WTC11 (cell line): Measurements from ENCODE around the gene ADAM33. TPM values are rescaled to one million over a fixed set of nuclear protein-coding genes. Genes with fewer than 3 reads are reported as not detected.

Source experiments
- ATAC-seq: fragments of 200-7000 bp; cut with Tn5 transposase; 2 replicates; pipeline ENCODE4 v1.10.0; 2021; ENCODE audit warnings: mild to moderate bottlenecking, moderate library complexity
- CTCF ChIA-PET: fragments of 300-600 bp; sonication (Branson Sonifier 250); formaldehyde crosslinking; loops from one replicate; lab custom pipeline; 2021; ENCODE audit warnings: antibody characterized with exemption; lab: Charles Lee
- POLR2A ChIA-PET: fragments of 350-600 bp; sonication (Branson Sonifier 250); formaldehyde crosslinking; loops from one replicate; lab custom pipeline; 2021; ENCODE audit warnings: antibody characterized with exemption; lab: Charles Lee
- DNase-seq: peaks from one replicate; pipeline ENCODE4 v3.0.0; 2021; ENCODE audit warnings: low spot score
- H3K27ac Mint-ChIP-seq: 2 replicates; pipeline ENCODE4 v1.8.0; 2021; ENCODE audit warnings: mixed read lengths
- H3K27me3 Mint-ChIP-seq: 2 replicates; pipeline ENCODE4 v1.8.0; 2021; ENCODE audit warnings: low read depth, mild to moderate bottlenecking, moderate library complexity, mixed read lengths
- H3K36me3 Mint-ChIP-seq: 2 replicates; pipeline ENCODE4 v1.8.0; 2021; ENCODE audit warnings: mixed read lengths
- H3K4me1 Mint-ChIP-seq: 2 replicates; pipeline ENCODE4 v1.8.0; 2022; ENCODE audit warnings: mixed read lengths
- H3K4me3 Mint-ChIP-seq: 2 replicates; pipeline ENCODE4 v1.8.0; 2021; ENCODE audit warnings: mild to moderate bottlenecking, moderate library complexity, mixed read lengths
- H3K9me3 Mint-ChIP-seq: 2 replicates; pipeline ENCODE4 v1.8.0; 2021; ENCODE audit warnings: mixed read lengths
- ATF1 ChIP-seq: sonication (generic); formaldehyde crosslinking; IDR thresholded peaks from 2 replicates; pipeline ENCODE4 v1.8.1; 2023; ENCODE audit warnings: mild to moderate bottlenecking, moderate library complexity, missing genetic modification reagents
- EMX1 ChIP-seq: fragments of 250-450 bp; sonication (Bioruptor Pico); IDR thresholded peaks from 2 replicates; pipeline ENCODE4 v1.8.0; 2021; ENCODE audit warnings: mild to moderate bottlenecking
- FOXJ3 ChIP-seq: sonication (generic); formaldehyde crosslinking; IDR thresholded peaks from 2 replicates; pipeline ENCODE4 v1.9.0; 2021; ENCODE audit warnings: missing genetic modification reagents, mild to moderate bottlenecking, borderline replicate concordance
- GABPB1 ChIP-seq: sonication (generic); formaldehyde crosslinking; IDR thresholded peaks from 2 replicates; pipeline ENCODE4 v1.8.1; 2023; ENCODE audit warnings: mild to moderate bottlenecking, missing genetic modification reagents
- IRF2 ChIP-seq: sonication (generic); formaldehyde crosslinking; IDR thresholded peaks from 2 replicates; pipeline ENCODE4 v1.8.0; 2022; ENCODE audit warnings: low read depth, missing genetic modification reagents, borderline replicate concordance
- JAZF1 ChIP-seq: fragments of 250-450 bp; sonication (Bioruptor Pico); IDR thresholded peaks from 2 replicates; pipeline ENCODE4 v1.9.0; 2021; ENCODE audit warnings: moderate library complexity, mild to moderate bottlenecking, inconsistent platforms
- JUN ChIP-seq: sonication (generic); formaldehyde crosslinking; IDR thresholded peaks from 2 replicates; pipeline ENCODE4 v1.8.0; 2023; ENCODE audit warnings: mild to moderate bottlenecking, missing genetic modification reagents
- MXD4 ChIP-seq: fragments of 250-450 bp; sonication (Bioruptor Pico); IDR thresholded peaks from 2 replicates; pipeline ENCODE4 v1.8.0; 2021; ENCODE audit warnings: mild to moderate bottlenecking, moderate library complexity, borderline replicate concordance
- NFE2L1 ChIP-seq: sonication (generic); formaldehyde crosslinking; IDR thresholded peaks from 2 replicates; pipeline ENCODE4 v1.8.1; 2023; ENCODE audit warnings: missing genetic modification reagents
- NR1H2 ChIP-seq: sonication (generic); formaldehyde crosslinking; IDR thresholded peaks from 2 replicates; pipeline ENCODE4 v1.9.0; 2021; ENCODE audit warnings: mild to moderate bottlenecking, moderate library complexity, missing genetic modification reagents
- NR2C2 ChIP-seq: sonication (generic); formaldehyde crosslinking; IDR thresholded peaks from 2 replicates; pipeline ENCODE4 v1.8.0; 2022; ENCODE audit warnings: mild to moderate bottlenecking, missing genetic modification reagents
- PRRX2 ChIP-seq: fragments of 250-450 bp; sonication (Bioruptor Pico); IDR thresholded peaks from 2 replicates; pipeline ENCODE4 v1.8.0; 2021; ENCODE audit warnings: mild to moderate bottlenecking
- SMAD4 ChIP-seq: sonication (generic); formaldehyde crosslinking; IDR thresholded peaks from 2 replicates; pipeline ENCODE4 v1.8.0; 2022; ENCODE audit warnings: mild to moderate bottlenecking, missing genetic modification reagents
- SOX15 ChIP-seq: fragments of 250-450 bp; sonication (Bioruptor Pico); IDR thresholded peaks from 2 replicates; pipeline ENCODE4 v1.9.0; 2021; ENCODE audit warnings: mild to moderate bottlenecking
- ZNF671 ChIP-seq: fragments of 250-450 bp; sonication (Bioruptor Pico); IDR thresholded peaks from 2 replicates; pipeline ENCODE4 v1.8.0; 2021; ENCODE audit warnings: mild to moderate bottlenecking
- total RNA-seq: library from RNA; stranded (reverse); gene quantifications from 3 replicates; pipeline ENCODE4 v1.2.3, GENCODE V29; 2021
- TF ChIP-seq, protein P1 (sequence below): sonication (generic); formaldehyde crosslinking; IDR thresholded peaks from 2 replicates; pipeline ENCODE4 v1.8.1; 2022; ENCODE audit warnings: mild to moderate bottlenecking, moderate library complexity, missing genetic modification reagents
- TF ChIP-seq, protein P2 (sequence below): fragments of 250-450 bp; sonication (Bioruptor Pico); IDR thresholded peaks from 2 replicates; pipeline ENCODE4 v1.9.0; 2021; ENCODE audit warnings: mild to moderate bottlenecking, borderline replicate concordance
- TF ChIP-seq, protein P3 (sequence below): sonication (generic); formaldehyde crosslinking; conservative IDR thresholded peaks from 2 replicates; pipeline ENCODE4 v1.8.1; 2022; ENCODE audit warnings: mild to moderate bottlenecking, missing genetic modification reagents
- TF ChIP-seq, protein P4 (sequence below): sonication (generic); formaldehyde crosslinking; IDR thresholded peaks from 2 replicates; pipeline ENCODE4 v1.8.0; 2022; ENCODE audit warnings: mild to moderate bottlenecking, missing genetic modification reagents
- TF ChIP-seq, protein P5 (sequence below): sonication (generic); formaldehyde crosslinking; IDR thresholded peaks from 2 replicates; pipeline ENCODE4 v1.8.1; 2022; ENCODE audit warnings: low read depth, mild to moderate bottlenecking, moderate library complexity, missing genetic modification reagents, borderline replicate concordance
- TF ChIP-seq, protein P6 (sequence below): sonication (generic); formaldehyde crosslinking; IDR thresholded peaks from 2 replicates; pipeline ENCODE4 v1.8.1; 2023; ENCODE audit warnings: mild to moderate bottlenecking, missing genetic modification reagents
- TF ChIP-seq, protein P7 (sequence below): fragments of 250-450 bp; sonication (Bioruptor Pico); conservative IDR thresholded peaks from 2 replicates; pipeline ENCODE4 v1.9.0; 2021; ENCODE audit warnings: mild to moderate bottlenecking

Gene ADAM33
- total RNA-seq, 1 experiment from 2014 or later = 5.3 TPM

DNA sequence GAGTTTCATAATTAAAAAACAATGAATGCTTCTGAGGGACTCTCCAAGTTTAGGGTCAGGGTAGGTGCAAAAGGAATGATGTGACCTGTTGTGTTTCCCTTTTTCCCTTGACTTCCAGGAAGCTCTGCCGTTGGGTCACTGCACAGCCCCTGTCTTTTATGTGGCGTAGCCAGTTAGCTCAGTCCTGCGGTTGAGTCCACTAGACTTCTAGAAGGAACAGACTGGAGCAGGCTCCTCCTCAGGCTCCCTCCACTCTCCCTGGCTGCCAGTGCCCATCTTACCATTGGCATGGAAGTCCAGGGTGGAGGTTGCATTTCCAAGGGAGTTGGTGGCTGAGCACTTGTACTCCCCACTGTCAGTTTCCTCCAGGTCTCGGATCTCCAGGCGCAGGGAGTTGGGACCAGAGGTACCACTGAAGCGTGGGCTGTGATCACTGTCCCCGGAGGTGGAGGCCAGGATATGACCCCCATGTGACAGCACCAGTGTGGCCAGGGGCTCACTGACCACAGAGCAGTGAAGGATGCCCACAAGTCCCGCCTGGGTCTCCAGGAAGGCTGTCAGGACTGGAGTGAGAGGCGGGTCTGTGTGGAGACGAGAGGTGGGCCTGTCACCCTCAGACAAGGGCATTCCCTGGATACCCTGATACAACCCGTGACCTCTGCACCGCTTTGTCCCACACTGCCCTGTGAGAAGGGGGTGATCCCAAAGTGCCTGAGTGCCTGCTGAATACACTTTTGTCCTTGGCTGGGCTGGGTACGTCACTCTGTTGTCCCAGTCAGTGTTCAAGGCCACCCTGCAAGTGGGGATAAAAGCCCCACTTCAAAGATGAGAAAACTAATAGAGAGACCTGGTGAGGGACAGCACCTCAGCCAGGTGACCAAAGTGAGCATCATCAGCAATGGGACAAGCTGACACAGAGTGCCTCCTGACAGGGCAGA is 19.5 kb upstream of the ADAM33 start:
- TF ChIP-seq PRRX2 (CRISPR knock-in tag) (no peak), NR1H2 (CRISPR knock-in tag) (no peak), FOXJ3 (CRISPR knock-in tag) (no peak), NR2C2 (CRISPR knock-in tag) (no peak), SMAD4 (CRISPR knock-in tag) (no peak), SOX15 (CRISPR knock-in tag) (no peak), MXD4 (CRISPR knock-in tag) (no peak), NFE2L1 (CRISPR knock-in tag) (no peak), IRF2 (CRISPR knock-in tag) (no peak)
- TF ChIP-seq, protein P1, sequence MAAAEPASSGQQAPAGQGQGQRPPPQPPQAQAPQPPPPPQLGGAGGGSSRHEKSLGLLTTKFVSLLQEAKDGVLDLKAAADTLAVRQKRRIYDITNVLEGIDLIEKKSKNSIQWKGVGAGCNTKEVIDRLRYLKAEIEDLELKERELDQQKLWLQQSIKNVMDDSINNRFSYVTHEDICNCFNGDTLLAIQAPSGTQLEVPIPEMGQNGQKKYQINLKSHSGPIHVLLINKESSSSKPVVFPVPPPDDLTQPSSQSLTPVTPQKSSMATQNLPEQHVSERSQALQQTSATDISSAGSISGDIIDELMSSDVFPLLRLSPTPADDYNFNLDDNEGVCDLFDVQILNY = no peak
- TF ChIP-seq, protein P2, sequence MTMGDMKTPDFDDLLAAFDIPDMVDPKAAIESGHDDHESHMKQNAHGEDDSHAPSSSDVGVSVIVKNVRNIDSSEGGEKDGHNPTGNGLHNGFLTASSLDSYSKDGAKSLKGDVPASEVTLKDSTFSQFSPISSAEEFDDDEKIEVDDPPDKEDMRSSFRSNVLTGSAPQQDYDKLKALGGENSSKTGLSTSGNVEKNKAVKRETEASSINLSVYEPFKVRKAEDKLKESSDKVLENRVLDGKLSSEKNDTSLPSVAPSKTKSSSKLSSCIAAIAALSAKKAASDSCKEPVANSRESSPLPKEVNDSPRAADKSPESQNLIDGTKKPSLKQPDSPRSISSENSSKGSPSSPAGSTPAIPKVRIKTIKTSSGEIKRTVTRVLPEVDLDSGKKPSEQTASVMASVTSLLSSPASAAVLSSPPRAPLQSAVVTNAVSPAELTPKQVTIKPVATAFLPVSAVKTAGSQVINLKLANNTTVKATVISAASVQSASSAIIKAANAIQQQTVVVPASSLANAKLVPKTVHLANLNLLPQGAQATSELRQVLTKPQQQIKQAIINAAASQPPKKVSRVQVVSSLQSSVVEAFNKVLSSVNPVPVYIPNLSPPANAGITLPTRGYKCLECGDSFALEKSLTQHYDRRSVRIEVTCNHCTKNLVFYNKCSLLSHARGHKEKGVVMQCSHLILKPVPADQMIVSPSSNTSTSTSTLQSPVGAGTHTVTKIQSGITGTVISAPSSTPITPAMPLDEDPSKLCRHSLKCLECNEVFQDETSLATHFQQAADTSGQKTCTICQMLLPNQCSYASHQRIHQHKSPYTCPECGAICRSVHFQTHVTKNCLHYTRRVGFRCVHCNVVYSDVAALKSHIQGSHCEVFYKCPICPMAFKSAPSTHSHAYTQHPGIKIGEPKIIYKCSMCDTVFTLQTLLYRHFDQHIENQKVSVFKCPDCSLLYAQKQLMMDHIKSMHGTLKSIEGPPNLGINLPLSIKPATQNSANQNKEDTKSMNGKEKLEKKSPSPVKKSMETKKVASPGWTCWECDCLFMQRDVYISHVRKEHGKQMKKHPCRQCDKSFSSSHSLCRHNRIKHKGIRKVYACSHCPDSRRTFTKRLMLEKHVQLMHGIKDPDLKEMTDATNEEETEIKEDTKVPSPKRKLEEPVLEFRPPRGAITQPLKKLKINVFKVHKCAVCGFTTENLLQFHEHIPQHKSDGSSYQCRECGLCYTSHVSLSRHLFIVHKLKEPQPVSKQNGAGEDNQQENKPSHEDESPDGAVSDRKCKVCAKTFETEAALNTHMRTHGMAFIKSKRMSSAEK = no peak
- TF ChIP-seq, protein P3, sequence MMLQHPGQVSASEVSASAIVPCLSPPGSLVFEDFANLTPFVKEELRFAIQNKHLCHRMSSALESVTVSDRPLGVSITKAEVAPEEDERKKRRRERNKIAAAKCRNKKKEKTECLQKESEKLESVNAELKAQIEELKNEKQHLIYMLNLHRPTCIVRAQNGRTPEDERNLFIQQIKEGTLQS = no peak
- TF ChIP-seq, protein P4, sequence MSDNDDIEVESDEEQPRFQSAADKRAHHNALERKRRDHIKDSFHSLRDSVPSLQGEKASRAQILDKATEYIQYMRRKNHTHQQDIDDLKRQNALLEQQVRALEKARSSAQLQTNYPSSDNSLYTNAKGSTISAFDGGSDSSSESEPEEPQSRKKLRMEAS (CRISPR knock-in tag) = no peak
- TF ChIP-seq, protein P5, sequence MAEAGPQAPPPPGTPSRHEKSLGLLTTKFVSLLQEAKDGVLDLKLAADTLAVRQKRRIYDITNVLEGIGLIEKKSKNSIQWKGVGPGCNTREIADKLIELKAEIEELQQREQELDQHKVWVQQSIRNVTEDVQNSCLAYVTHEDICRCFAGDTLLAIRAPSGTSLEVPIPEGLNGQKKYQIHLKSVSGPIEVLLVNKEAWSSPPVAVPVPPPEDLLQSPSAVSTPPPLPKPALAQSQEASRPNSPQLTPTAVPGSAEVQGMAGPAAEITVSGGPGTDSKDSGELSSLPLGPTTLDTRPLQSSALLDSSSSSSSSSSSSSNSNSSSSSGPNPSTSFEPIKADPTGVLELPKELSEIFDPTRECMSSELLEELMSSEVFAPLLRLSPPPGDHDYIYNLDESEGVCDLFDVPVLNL (CRISPR knock-in tag) = no peak
- H3K27me3 Mint-ChIP-seq = no peaks in the 10 kb centered on the region
- CTCF ChIA-PET = interaction anchor here (0.7 to 8.0 kb wide), 4 partner anchors 9 to 50 kb away, joined by 3 to 70 read pairs (median 46); no protein-coding TSS in a partner anchor
- no peaks in the 10 kb centered on the region for H3K36me3 Mint-ChIP-seq
- H3K27ac Mint-ChIP-seq = no peak overlapping the region
- DNase-seq (no peak), ATAC-seq (no peak)
- POLR2A ChIA-PET = no interaction called here
- H3K9me3 Mint-ChIP-seq = no peaks in the 10 kb centered on the region
- H3K4me3 Mint-ChIP-seq = no peak overlapping the region
- no peaks in the 10 kb centered on the region for H3K4me1 Mint-ChIP-seq

DNA sequence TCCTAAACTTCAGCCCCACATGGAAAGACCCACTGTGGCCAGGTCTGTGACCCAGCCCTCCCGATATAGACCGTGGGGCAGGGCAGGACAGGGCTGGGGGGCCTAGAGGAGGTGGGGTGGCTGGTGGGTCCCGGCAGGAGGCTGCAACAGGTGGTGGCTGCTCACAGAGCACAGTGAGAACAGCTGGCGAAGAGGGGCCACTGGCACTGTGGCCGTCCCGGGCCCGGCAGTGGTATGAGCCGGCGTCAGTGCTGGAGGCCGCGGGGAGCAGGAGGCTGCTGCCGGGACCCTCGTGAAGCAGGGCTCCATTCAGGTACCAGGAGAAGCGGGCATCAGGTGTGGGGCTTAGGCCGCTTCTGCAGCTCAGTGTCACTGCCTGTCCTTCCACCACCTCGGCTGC is 17.2 kb upstream of the ADAM33 start:
- Mint-ChIP-seq H3K36me3 (no peaks in the 10 kb centered on the region), H3K9me3 (no peaks in the 10 kb centered on the region), H3K27me3 (no peaks in the 10 kb centered on the region), H3K4me1 (no peaks in the 10 kb centered on the region), H3K4me3 (no peak overlapping the region), H3K27ac (no peak overlapping the region)
- ChIA-PET POLR2A (no interaction called here), CTCF (interaction anchor here (5.5 to 8.0 kb wide), 3 partner anchors 11 to 52 kb away, joined by 46 to 70 read pairs (median 47); no protein-coding TSS in a partner anchor)
- DNase-seq (no peak), ATAC-seq (no peak)
- TF ChIP-seq JAZF1 (no peak), ZNF671 (CRISPR knock-in tag) (no peak), GABPB1 (CRISPR knock-in tag) (no peak), JUN (CRISPR knock-in tag) (no peak), EMX1 (no peak), NR2C2 (CRISPR knock-in tag) (no peak), ATF1 (CRISPR knock-in tag) (no peak)
- TF ChIP-seq, protein P6, sequence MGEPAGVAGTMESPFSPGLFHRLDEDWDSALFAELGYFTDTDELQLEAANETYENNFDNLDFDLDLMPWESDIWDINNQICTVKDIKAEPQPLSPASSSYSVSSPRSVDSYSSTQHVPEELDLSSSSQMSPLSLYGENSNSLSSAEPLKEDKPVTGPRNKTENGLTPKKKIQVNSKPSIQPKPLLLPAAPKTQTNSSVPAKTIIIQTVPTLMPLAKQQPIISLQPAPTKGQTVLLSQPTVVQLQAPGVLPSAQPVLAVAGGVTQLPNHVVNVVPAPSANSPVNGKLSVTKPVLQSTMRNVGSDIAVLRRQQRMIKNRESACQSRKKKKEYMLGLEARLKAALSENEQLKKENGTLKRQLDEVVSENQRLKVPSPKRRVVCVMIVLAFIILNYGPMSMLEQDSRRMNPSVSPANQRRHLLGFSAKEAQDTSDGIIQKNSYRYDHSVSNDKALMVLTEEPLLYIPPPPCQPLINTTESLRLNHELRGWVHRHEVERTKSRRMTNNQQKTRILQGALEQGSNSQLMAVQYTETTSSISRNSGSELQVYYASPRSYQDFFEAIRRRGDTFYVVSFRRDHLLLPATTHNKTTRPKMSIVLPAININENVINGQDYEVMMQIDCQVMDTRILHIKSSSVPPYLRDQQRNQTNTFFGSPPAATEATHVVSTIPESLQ (CRISPR knock-in tag) = no peak
- TF ChIP-seq, protein P7, sequence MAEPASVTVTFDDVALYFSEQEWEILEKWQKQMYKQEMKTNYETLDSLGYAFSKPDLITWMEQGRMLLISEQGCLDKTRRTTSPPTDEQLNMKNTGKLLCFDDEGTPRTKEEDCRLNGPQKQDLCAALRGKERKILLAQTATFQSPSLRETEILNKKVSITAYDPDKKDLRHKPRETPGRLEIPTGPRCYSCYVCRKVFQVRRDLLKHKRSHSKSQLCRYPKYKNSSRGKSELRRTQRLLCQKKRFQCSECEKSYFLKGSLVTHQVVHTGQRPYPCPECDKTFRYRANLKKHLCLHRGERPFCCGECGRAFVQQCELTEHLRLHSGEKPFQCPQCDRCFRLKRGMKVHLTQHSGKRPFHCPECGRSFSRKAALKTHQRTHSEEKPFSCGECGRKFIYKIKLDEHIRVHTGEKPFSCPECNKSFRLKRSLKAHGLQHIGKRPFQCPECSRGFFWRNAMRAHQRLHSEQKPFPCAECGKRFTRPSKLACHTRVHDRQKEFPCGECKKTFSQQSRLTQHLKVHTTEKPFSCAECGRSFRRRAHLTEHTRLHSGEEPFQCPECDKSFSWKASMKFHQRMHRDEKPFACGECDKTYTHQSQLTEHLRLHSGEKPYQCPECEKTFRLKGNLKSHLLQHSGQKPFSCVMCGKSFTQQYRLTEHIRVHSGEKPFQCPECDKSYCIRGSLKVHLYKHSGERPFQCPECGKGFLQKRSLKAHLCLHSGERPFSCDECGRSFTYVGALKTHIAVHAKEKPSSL (CRISPR knock-in tag) = no peak
